Measurements from ENCODE around the gene RACK1. TPM values are rescaled to one million over a fixed set of nuclear protein-coding genes. Genes with fewer than 3 reads are reported as not detected.

Gene RACK1
- polyA plus RNA-seq, 1 of the 3 experiments (the other 2 are of a cell fraction) = 4,715 TPM

DNA sequence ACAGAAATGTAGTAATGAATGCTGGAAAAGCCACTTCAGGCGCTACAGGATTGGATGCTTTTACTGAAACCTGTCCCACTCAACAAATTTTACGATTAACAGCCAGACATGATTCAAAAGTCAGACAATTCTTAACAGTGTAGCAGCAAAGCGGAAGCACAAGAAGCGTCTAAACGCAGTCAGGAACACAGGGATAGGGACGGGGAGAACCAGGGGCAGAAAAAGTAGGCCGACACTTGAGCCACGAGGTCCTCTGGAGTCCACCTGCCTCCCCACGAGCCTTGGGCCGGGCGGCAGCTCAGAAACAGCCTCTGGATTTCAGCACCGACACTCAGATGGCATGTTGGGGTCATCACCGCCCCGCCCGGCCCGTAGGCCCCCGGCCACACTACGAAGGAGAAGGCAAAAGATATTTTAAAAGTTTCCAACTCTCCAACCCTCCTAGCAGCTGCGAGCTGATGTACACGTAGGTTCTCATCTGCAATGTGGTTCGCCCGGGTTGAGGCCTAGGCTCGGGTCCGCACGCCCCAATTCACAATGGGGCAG, 615 bp downstream of the RACK1 start:
- TF ChIP-seq TCF12 (IDR thresholded peaks at IDR 0.05) = no peak
- TF ChIP-seq, protein P1, sequence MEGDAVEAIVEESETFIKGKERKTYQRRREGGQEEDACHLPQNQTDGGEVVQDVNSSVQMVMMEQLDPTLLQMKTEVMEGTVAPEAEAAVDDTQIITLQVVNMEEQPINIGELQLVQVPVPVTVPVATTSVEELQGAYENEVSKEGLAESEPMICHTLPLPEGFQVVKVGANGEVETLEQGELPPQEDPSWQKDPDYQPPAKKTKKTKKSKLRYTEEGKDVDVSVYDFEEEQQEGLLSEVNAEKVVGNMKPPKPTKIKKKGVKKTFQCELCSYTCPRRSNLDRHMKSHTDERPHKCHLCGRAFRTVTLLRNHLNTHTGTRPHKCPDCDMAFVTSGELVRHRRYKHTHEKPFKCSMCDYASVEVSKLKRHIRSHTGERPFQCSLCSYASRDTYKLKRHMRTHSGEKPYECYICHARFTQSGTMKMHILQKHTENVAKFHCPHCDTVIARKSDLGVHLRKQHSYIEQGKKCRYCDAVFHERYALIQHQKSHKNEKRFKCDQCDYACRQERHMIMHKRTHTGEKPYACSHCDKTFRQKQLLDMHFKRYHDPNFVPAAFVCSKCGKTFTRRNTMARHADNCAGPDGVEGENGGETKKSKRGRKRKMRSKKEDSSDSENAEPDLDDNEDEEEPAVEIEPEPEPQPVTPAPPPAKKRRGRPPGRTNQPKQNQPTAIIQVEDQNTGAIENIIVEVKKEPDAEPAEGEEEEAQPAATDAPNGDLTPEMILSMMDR (IDR thresholded peaks at IDR 0.05) = no peak
- TF ChIP-seq, protein P2, sequence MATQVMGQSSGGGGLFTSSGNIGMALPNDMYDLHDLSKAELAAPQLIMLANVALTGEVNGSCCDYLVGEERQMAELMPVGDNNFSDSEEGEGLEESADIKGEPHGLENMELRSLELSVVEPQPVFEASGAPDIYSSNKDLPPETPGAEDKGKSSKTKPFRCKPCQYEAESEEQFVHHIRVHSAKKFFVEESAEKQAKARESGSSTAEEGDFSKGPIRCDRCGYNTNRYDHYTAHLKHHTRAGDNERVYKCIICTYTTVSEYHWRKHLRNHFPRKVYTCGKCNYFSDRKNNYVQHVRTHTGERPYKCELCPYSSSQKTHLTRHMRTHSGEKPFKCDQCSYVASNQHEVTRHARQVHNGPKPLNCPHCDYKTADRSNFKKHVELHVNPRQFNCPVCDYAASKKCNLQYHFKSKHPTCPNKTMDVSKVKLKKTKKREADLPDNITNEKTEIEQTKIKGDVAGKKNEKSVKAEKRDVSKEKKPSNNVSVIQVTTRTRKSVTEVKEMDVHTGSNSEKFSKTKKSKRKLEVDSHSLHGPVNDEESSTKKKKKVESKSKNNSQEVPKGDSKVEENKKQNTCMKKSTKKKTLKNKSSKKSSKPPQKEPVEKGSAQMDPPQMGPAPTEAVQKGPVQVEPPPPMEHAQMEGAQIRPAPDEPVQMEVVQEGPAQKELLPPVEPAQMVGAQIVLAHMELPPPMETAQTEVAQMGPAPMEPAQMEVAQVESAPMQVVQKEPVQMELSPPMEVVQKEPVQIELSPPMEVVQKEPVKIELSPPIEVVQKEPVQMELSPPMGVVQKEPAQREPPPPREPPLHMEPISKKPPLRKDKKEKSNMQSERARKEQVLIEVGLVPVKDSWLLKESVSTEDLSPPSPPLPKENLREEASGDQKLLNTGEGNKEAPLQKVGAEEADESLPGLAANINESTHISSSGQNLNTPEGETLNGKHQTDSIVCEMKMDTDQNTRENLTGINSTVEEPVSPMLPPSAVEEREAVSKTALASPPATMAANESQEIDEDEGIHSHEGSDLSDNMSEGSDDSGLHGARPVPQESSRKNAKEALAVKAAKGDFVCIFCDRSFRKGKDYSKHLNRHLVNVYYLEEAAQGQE (IDR thresholded peaks at IDR 0.05; ENCODE audit: low read depth, low read length) = no peak
- TF ChIP-seq, protein P3, sequence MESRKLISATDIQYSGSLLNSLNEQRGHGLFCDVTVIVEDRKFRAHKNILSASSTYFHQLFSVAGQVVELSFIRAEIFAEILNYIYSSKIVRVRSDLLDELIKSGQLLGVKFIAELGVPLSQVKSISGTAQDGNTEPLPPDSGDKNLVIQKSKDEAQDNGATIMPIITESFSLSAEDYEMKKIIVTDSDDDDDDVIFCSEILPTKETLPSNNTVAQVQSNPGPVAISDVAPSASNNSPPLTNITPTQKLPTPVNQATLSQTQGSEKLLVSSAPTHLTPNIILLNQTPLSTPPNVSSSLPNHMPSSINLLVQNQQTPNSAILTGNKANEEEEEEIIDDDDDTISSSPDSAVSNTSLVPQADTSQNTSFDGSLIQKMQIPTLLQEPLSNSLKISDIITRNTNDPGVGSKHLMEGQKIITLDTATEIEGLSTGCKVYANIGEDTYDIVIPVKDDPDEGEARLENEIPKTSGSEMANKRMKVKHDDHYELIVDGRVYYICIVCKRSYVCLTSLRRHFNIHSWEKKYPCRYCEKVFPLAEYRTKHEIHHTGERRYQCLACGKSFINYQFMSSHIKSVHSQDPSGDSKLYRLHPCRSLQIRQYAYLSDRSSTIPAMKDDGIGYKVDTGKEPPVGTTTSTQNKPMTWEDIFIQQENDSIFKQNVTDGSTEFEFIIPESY (IDR thresholded peaks at IDR 0.05; ENCODE audit: borderline replicate concordance, low read depth) = no peak
- no peak for TF ChIP-seq CHD2 (IDR thresholded peaks at IDR 0.05; ENCODE audit: low read length, partially characterized antibody)
- TF ChIP-seq MXI1 (IDR thresholded peaks at IDR 0.05; ENCODE audit: low read depth, low read length) = no peak
- TF ChIP-seq NRF1 (IDR thresholded peaks at IDR 0.05; ENCODE audit: low read depth, low read length) = no peak
- TF ChIP-seq RFX5 (IDR thresholded peaks at IDR 0.05; ENCODE audit: low read length) = no peak
- TF ChIP-seq JUND (IDR thresholded peaks at IDR 0.05) = no peak
- no peaks in the 10 kb centered on the region for H3K9me3 ChIP-seq
- H3K27me3 ChIP-seq (ENCODE audit: insufficient read depth) = no peaks in the 10 kb centered on the region
- H3K27ac ChIP-seq (ENCODE audit: low read depth in 2 of 2, low read length in 1 of 2) = peak overlapping the region; percentile 96 to 98
- DNase-seq = no peak
- peak overlapping the region; percentile 98 for H3K9ac ChIP-seq
- 0% methylated on average over 14 of the region's 25 CpGs for WGBS (ENCODE audit: low lambda C conversion rate)
- ChIA-PET CTCF (interaction anchor here (0.6 to 1.8 kb wide), 2 partner anchors 17 to 30 kb away, joined by 3 to 5 read pairs; no protein-coding TSS in a partner anchor), POLR2A (interaction anchor here (0.7 to 2.1 kb wide), 6 partner anchors 8 to 38 kb away, joined by 3 to 20 read pairs (median 4); partner anchors contain the start of gene TRIM52)
- peaks cover 54% of the 10 kb centered on the region for H4K20me1 ChIP-seq (ENCODE audit: insufficient read depth)
- H3F3A ChIP-seq (replicated peaks; ENCODE audit: insufficient read depth) = peaks cover 67% of the 10 kb centered on the region
- peak overlapping the region; percentile 85 for H3K4me2 ChIP-seq
- H3K9me2 ChIP-seq = no peaks in the 10 kb centered on the region
- H2AFZ ChIP-seq (ENCODE audit: low read depth) = no peak overlapping the region
- H3K79me2 ChIP-seq (ENCODE audit: insufficient read depth) = peaks cover 81% of the 10 kb centered on the region
- peaks cover 14 to 34% of the 10 kb centered on the region in 2 experiments; a peak in 3 of 4 replicates for H3K4me1 ChIP-seq (ENCODE audit: control insufficient read depth in 1 of 2, insufficient read depth in 2 of 2, low read depth in 1 of 2, low read length in 1 of 2)
- H3K36me3 ChIP-seq (replicated peaks in 1 of 2; ENCODE audit: control insufficient read depth in 1 of 2, insufficient read depth in 2 of 2, low read length in 1 of 2) = peaks cover 25 to 47% of the 10 kb centered on the region in 2 experiments
- peak overlapping the region; percentile 79 to 82 for H3K4me3 ChIP-seq (ENCODE audit: low read depth in 2 of 2, low read length in 1 of 2)
